HEK293 (cell line): ENCODE data around the gene TMEM184B.

Experiments used
- CTCF ChIA-PET: fragments of 350-600 bp; formaldehyde crosslinking; extraction: SDS; loops from one replicate; lab custom pipeline; 2021; ENCODE audit warnings: antibody characterized with exemption; lab: Yijun Ruan, JAX
- POLR2A ChIA-PET: fragments of 300-600 bp; formaldehyde crosslinking; extraction: SDS; loops from one replicate; lab custom pipeline; 2020; ENCODE audit warnings: antibody characterized with exemption, inconsistent platforms; lab: Yijun Ruan, JAX
- H3K27ac ChIP-seq: fragments of 200-500 bp; sonication (Bioruptor generic); 2 replicates; pipeline ENCODE4 v1.5.1; 2014; ENCODE audit warnings: low read depth, low read length, control low read depth, inconsistent platforms; ENCODE audit errors: extremely low read depth
- H3K36me3 ChIP-seq, 2 experiments: fragments of 200-500 bp in 1 of 2; sonication (Bioruptor generic) in 1 of 2; 1 replicate in 1 of 2; 2 replicates in 1 of 2; pipeline ENCODE4 v1.5.1; 2014 to 2017; ENCODE audit warnings: inconsistent platforms in 2 of 2, low read length in 2 of 2; ENCODE audit not compliant: control insufficient read depth in 2 of 2, insufficient read depth in 1 of 2
- H3K4me1 ChIP-seq: fragments of 200-500 bp; sonication (Bioruptor generic); 2 replicates; pipeline ENCODE4 v1.5.1; 2014; ENCODE audit warnings: mild to moderate bottlenecking, low read length, inconsistent platforms; ENCODE audit not compliant: control insufficient read depth, insufficient read depth
- H3K4me3 ChIP-seq: 2 replicates; pipeline ENCODE4 v1.5.1; 2011; ENCODE audit warnings: low read depth, mild to moderate bottlenecking, control low read depth, low read length, moderate library complexity
- H3K9me3 ChIP-seq: fragments of 200-500 bp; sonication (Bioruptor generic); 2 replicates; pipeline ENCODE4 v1.5.1; 2014; ENCODE audit warnings: low read depth, low read length, inconsistent platforms; ENCODE audit not compliant: control insufficient read depth, insufficient read depth
- GLI2 ChIP-seq: fragments of 450-650 bp; formaldehyde crosslinking; IDR thresholded peaks from 2 replicates; pipeline ENCODE4; 2017; ENCODE audit warnings: missing biosample characterization, missing genetic modification characterization, low read depth, borderline replicate concordance
- HOXD13 ChIP-seq: sonication (generic); formaldehyde crosslinking; IDR thresholded peaks from 2 replicates; pipeline ENCODE4 v1.8.0; 2022; ENCODE audit warnings: missing genetic modification reagents, borderline replicate concordance
- KLF17 ChIP-seq: fragments of 450-650 bp; formaldehyde crosslinking; IDR thresholded peaks from 2 replicates; pipeline ENCODE4 v1.5.1; 2016; ENCODE audit warnings: missing biosample characterization, missing genetic modification characterization
- KLF7 ChIP-seq: fragments of 450-650 bp; formaldehyde crosslinking; IDR thresholded peaks from 2 replicates; pipeline ENCODE4 v1.5.1; 2016; ENCODE audit warnings: missing biosample characterization, missing genetic modification characterization, borderline replicate concordance
- OSR2 ChIP-seq: fragments of 450-650 bp; formaldehyde crosslinking; IDR thresholded peaks from 2 replicates; pipeline ENCODE4 v1.5.1; 2016; ENCODE audit warnings: missing biosample characterization, missing genetic modification characterization
- OVOL3 ChIP-seq: fragments of 450-650 bp; formaldehyde crosslinking; IDR thresholded peaks from 2 replicates; pipeline ENCODE4 v1.5.1; 2016; ENCODE audit warnings: missing biosample characterization, missing genetic modification characterization
- ZBTB20 ChIP-seq: fragments of 450-650 bp; formaldehyde crosslinking; IDR thresholded peaks from 2 replicates; pipeline ENCODE4 v1.5.1; 2016; ENCODE audit warnings: missing biosample characterization, missing genetic modification characterization
- ZFP41 ChIP-seq: fragments of 450-650 bp; formaldehyde crosslinking; IDR thresholded peaks from 2 replicates; pipeline ENCODE4 v1.5.1; 2016; ENCODE audit warnings: missing biosample characterization, missing genetic modification characterization, borderline replicate concordance
- ZNF132 ChIP-seq: fragments of 450-650 bp; formaldehyde crosslinking; IDR thresholded peaks from 2 replicates; pipeline ENCODE4 v1.5.1; 2017; ENCODE audit warnings: missing biosample characterization, missing genetic modification characterization, borderline replicate concordance
- ZNF18 ChIP-seq: fragments of 450-650 bp; formaldehyde crosslinking; IDR thresholded peaks from 2 replicates; pipeline ENCODE4 v1.5.1; 2016; ENCODE audit warnings: missing biosample characterization, missing genetic modification characterization
- ZNF221 ChIP-seq: fragments of 450-650 bp; formaldehyde crosslinking; IDR thresholded peaks from 2 replicates; pipeline ENCODE4 v1.5.1; 2017; ENCODE audit warnings: missing biosample characterization, missing genetic modification characterization, borderline replicate concordance
- ZNF266 ChIP-seq: fragments of 450-650 bp; formaldehyde crosslinking; IDR thresholded peaks from 2 replicates; pipeline ENCODE4 v1.5.1; 2016; ENCODE audit warnings: missing biosample characterization, missing genetic modification characterization, low read depth
- ZNF639 ChIP-seq: fragments of 450-650 bp; formaldehyde crosslinking; IDR thresholded peaks from 2 replicates; pipeline ENCODE4 v1.5.1; 2016; ENCODE audit warnings: missing biosample characterization, missing genetic modification characterization
- ZNF664 ChIP-seq: fragments of 450-650 bp; formaldehyde crosslinking; IDR thresholded peaks from 2 replicates; pipeline ENCODE4 v1.5.1; 2016; ENCODE audit warnings: missing biosample characterization, missing genetic modification characterization
- ZNF704 ChIP-seq: fragments of 450-650 bp; formaldehyde crosslinking; IDR thresholded peaks from 2 replicates; pipeline ENCODE4 v1.5.1; 2016; ENCODE audit warnings: missing biosample characterization, missing genetic modification characterization
- ZSCAN30 ChIP-seq: fragments of 450-650 bp; IDR thresholded peaks from 2 replicates; pipeline ENCODE4 v1.5.1; 2018; ENCODE audit warnings: missing biosample characterization, mild to moderate bottlenecking, missing genetic modification characterization, moderate library complexity

TMEM184B gene

GRCh38 chr22:38175206-38176118 is 97.3 kb downstream of the TMEM184B start:
- Histone ChIP-seq H3K36me3 (no peaks in the 10 kb centered on the region), H3K4me1 (peaks cover 12% of the 10 kb centered on the region), H3K4me3 (no peak overlapping the region), H3K27ac (no peak overlapping the region), H3K9me3 (no peaks in the 10 kb centered on the region)
- TF ChIP-seq GLI2 (tag by site-specific recombination) (no peak), ZNF221 (tag by site-specific recombination) (no peak)
- CTCF ChIA-PET, result interaction anchor here (1.5 to 1.7 kb wide), 2 partner anchors 9 to 61 kb away, joined by 5 to 8 read pairs; no protein-coding TSS in a partner anchor
- POLR2A ChIA-PET, result interaction anchor here (1.1 kb wide), 1 partner anchor 8 kb away, joined by 3 read pairs; no protein-coding TSS in a partner anchor

- TF ChIP-seq KLF7 (tag by site-specific recombination) (no peak), ZSCAN30 (tag by site-specific recombination) (no peak), ZFP41 (no peak), HOXD13 (CRISPR knock-in tag) (no peak), ZNF132 (no peak), KLF17 (no peak), ZNF664 (tag by site-specific recombination) (no peak), OSR2 (tag by site-specific recombination) (no peak), ZNF639 (tag by site-specific recombination) (no peak), OVOL3 (no peak), ZNF266 (no peak)
- TF ChIP-seq, all 188 proteins: peak for 0
- no peaks in the 10 kb centered on the region for H3K36me3 ChIP-seq
- no peak overlapping the region for H3K27ac ChIP-seq
- no peak overlapping the region for H3K4me3 ChIP-seq
- POLR2A ChIA-PET, result no interaction called here
- no peaks in the 10 kb centered on the region for H3K9me3 ChIP-seq
- CTCF ChIA-PET, result interaction anchor here (1.3 kb wide), 1 partner anchor 60 kb away, joined by 3 read pairs; no protein-coding TSS in a partner anchor
- peaks cover 6% of the 10 kb centered on the region for H3K4me1 ChIP-seq
Measured at GRCh38 chr22:38174626-38175025, 98.2 kb downstream of the TMEM184B start.

- TF ChIP-seq ZNF18, result no peak
- TF ChIP-seq ZNF704 (tag by site-specific recombination), result no peak
- no peak for TF ChIP-seq ZBTB20 (tag by site-specific recombination)
- POLR2A ChIA-PET, result interaction anchor here (0.6 kb wide), 1 partner anchor 26 kb away, joined by 4 read pairs; no protein-coding TSS in a partner anchor
- Histone ChIP-seq H3K4me1 (peaks cover 6% of the 10 kb centered on the region), H3K4me3 (no peak overlapping the region), H3K36me3 (peaks cover 0 to 8% of the 10 kb centered on the region in 2 experiments; a peak in 1 of 3 replicates), H3K9me3 (no peaks in the 10 kb centered on the region), H3K27ac (no peak overlapping the region)
- CTCF ChIA-PET, result interaction anchor here (0.9 to 1.3 kb wide), 2 partner anchors 59 to 75 kb away, joined by 3 read pairs; no protein-coding TSS in a partner anchor
Measured at GRCh38 chr22:38173641-38173906, 99.2 kb downstream of the TMEM184B start.
